Measurements from ENCODE around the gene LRP5. TPM values are rescaled to one million over a fixed set of nuclear protein-coding genes. Genes with fewer than 3 reads are reported as not detected.
A peak's percentile ranks its signal among the peaks of the same experiment; 100 is the strongest.

LRP5 gene
- polyA plus RNA-seq, 1 donor: 109 TPM

GRCh38 chr11:68308068-68308467 lies 4.3 kb upstream of the LRP5 start:
- H3K4me1 ChIP-seq (ENCODE audit: control insufficient read depth, insufficient read depth, low read length): peaks cover 24% of the 10 kb centered on the region
- no CpG with 5 or more reads among the region's 11 CpGs for WGBS (ENCODE audit: insufficient coverage, low lambda C conversion rate)
- no peak for DNase-seq
- H3K9me3 ChIP-seq (ENCODE audit: control insufficient read depth, low read depth, low read length): peaks cover 4% of the 10 kb centered on the region
- no peaks in the 10 kb centered on the region for H3K27me3 ChIP-seq (ENCODE audit: control insufficient read depth, insufficient read depth, low read length)
- H3K4me3 ChIP-seq (ENCODE audit: low read length): no peak overlapping the region
- H3K36me3 ChIP-seq (ENCODE audit: control insufficient read depth, insufficient read depth, low read length): no peaks in the 10 kb centered on the region
- H3K27ac ChIP-seq (ENCODE audit: low read length): no peak overlapping the region

GRCh38 chr11:68309621-68310185 lies 2.7 kb upstream of the LRP5 start:
- H3K9me3 ChIP-seq (ENCODE audit: control insufficient read depth, low read depth, low read length): no peaks in the 10 kb centered on the region
- 49% methylated on average over 2 of the region's 2 CpGs for WGBS (ENCODE audit: insufficient coverage, low lambda C conversion rate)
- peaks cover 29% of the 10 kb centered on the region for H3K4me1 ChIP-seq (ENCODE audit: control insufficient read depth, insufficient read depth, low read length)
- peak overlapping the region; percentile 73 for H3K27ac ChIP-seq (ENCODE audit: low read length)
- peak in 1 of 2 donors; percentile 78 for DNase-seq
- no peak overlapping the region for H3K4me3 ChIP-seq (ENCODE audit: low read length)
- H3K27me3 ChIP-seq (ENCODE audit: control insufficient read depth, insufficient read depth, low read length): no peaks in the 10 kb centered on the region
- no peaks in the 10 kb centered on the region for H3K36me3 ChIP-seq (ENCODE audit: control insufficient read depth, insufficient read depth, low read length)

GRCh38 chr11:68311160-68312116 lies 953 bp upstream of the LRP5 start:
- peak in 1 of 2 donors; percentile 25 for DNase-seq
- H3K36me3 ChIP-seq (ENCODE audit: control insufficient read depth, insufficient read depth, low read length): no peaks in the 10 kb centered on the region
- 52% methylated on average over 3 of the region's 25 CpGs for WGBS (ENCODE audit: insufficient coverage, low lambda C conversion rate)
- H3K4me3 ChIP-seq (ENCODE audit: low read length): peak overlapping the region; percentile 29
- H3K27ac ChIP-seq (ENCODE audit: low read length): peak overlapping the region; percentile 88
- H3K9me3 ChIP-seq (ENCODE audit: control insufficient read depth, low read depth, low read length): no peaks in the 10 kb centered on the region
- peaks cover 43% of the 10 kb centered on the region for H3K4me1 ChIP-seq (ENCODE audit: control insufficient read depth, insufficient read depth, low read length)
- H3K27me3 ChIP-seq (ENCODE audit: control insufficient read depth, insufficient read depth, low read length): no peaks in the 10 kb centered on the region

GRCh38 chr11:68312780-68313573 lies 586 bp downstream of the LRP5 start:
- peak overlapping the region; percentile 93 for H3K27ac ChIP-seq (ENCODE audit: low read length)
- no peaks in the 10 kb centered on the region for H3K9me3 ChIP-seq (ENCODE audit: control insufficient read depth, low read depth, low read length)
- peak in 1 of 2 donors; percentile 37 for DNase-seq
- no CpG with 5 or more reads among the region's 102 CpGs for WGBS (ENCODE audit: insufficient coverage, low lambda C conversion rate)
- peaks cover 53% of the 10 kb centered on the region for H3K4me1 ChIP-seq (ENCODE audit: control insufficient read depth, insufficient read depth, low read length)
- no peaks in the 10 kb centered on the region for H3K36me3 ChIP-seq (ENCODE audit: control insufficient read depth, insufficient read depth, low read length)
- peak overlapping the region; percentile 92 for H3K4me3 ChIP-seq (ENCODE audit: low read length)
- H3K27me3 ChIP-seq (ENCODE audit: control insufficient read depth, insufficient read depth, low read length): no peaks in the 10 kb centered on the region

- peaks cover 53% of the 10 kb centered on the region for H3K4me1 ChIP-seq (ENCODE audit: control insufficient read depth, insufficient read depth, low read length)
- peak overlapping the region; percentile 93 for H3K27ac ChIP-seq (ENCODE audit: low read length)
- DNase-seq: peak in 1 of 2 donors; percentile 61
- H3K36me3 ChIP-seq (ENCODE audit: control insufficient read depth, insufficient read depth, low read length): no peaks in the 10 kb centered on the region
- peak overlapping the region; percentile 92 for H3K4me3 ChIP-seq (ENCODE audit: low read length)
- no CpG with 5 or more reads among the region's 19 CpGs for WGBS (ENCODE audit: insufficient coverage, low lambda C conversion rate)
- H3K27me3 ChIP-seq (ENCODE audit: control insufficient read depth, insufficient read depth, low read length): no peaks in the 10 kb centered on the region
- no peaks in the 10 kb centered on the region for H3K9me3 ChIP-seq (ENCODE audit: control insufficient read depth, low read depth, low read length)
Observed at GRCh38 chr11:68313574-68314202, 1.3 kb downstream of the LRP5 start.

- H3K36me3 ChIP-seq (ENCODE audit: control insufficient read depth, insufficient read depth, low read length): no peaks in the 10 kb centered on the region
- H3K4me3 ChIP-seq (ENCODE audit: low read length): peak overlapping the region; percentile 92
- no peaks in the 10 kb centered on the region for H3K27me3 ChIP-seq (ENCODE audit: control insufficient read depth, insufficient read depth, low read length)
- peak overlapping the region; percentile 93 for H3K27ac ChIP-seq (ENCODE audit: low read length)
- no peaks in the 10 kb centered on the region for H3K9me3 ChIP-seq (ENCODE audit: control insufficient read depth, low read depth, low read length)
- peak in 1 of 2 donors; percentile 64 for DNase-seq
- 0% methylated on average over 1 of the region's 27 CpGs for WGBS (ENCODE audit: insufficient coverage, low lambda C conversion rate)
- H3K4me1 ChIP-seq (ENCODE audit: control insufficient read depth, insufficient read depth, low read length): peaks cover 52% of the 10 kb centered on the region
Observed at GRCh38 chr11:68314203-68315170, 2.1 kb downstream of the LRP5 start.

GRCh38 chr11:68315171-68315920 lies 3.0 kb downstream of the LRP5 start:
- DNase-seq: peak; percentile 70 to 90
- Histone ChIP-seq H3K4me3 (ENCODE audit: low read length) (peak overlapping the region; percentile 92), H3K4me1 (ENCODE audit: control insufficient read depth, insufficient read depth, low read length) (peaks cover 45% of the 10 kb centered on the region), H3K9me3 (ENCODE audit: control insufficient read depth, low read depth, low read length) (no peaks in the 10 kb centered on the region), H3K36me3 (ENCODE audit: control insufficient read depth, insufficient read depth, low read length) (no peaks in the 10 kb centered on the region), H3K27me3 (ENCODE audit: control insufficient read depth, insufficient read depth, low read length) (no peaks in the 10 kb centered on the region), H3K27ac (ENCODE audit: low read length) (peak overlapping the region; percentile 93)
- no CpG with 5 or more reads among the region's 19 CpGs for WGBS (ENCODE audit: insufficient coverage, low lambda C conversion rate)

- H3K27ac ChIP-seq (ENCODE audit: low read length): no peak overlapping the region
Observed at GRCh38 chr11:68317147-68317785, 4.9 kb downstream of the LRP5 start.

More at GRCh38 chr11:68317147-68317785, 4.9 kb downstream of the LRP5 start:
- Histone ChIP-seq H3K4me3 (ENCODE audit: low read length) (no peak overlapping the region), H3K9me3 (ENCODE audit: control insufficient read depth, low read depth, low read length) (no peaks in the 10 kb centered on the region), H3K4me1 (ENCODE audit: control insufficient read depth, insufficient read depth, low read length) (peaks cover 52% of the 10 kb centered on the region), H3K27me3 (ENCODE audit: control insufficient read depth, insufficient read depth, low read length) (no peaks in the 10 kb centered on the region), H3K36me3 (ENCODE audit: control insufficient read depth, insufficient read depth, low read length) (no peaks in the 10 kb centered on the region)
- WGBS (ENCODE audit: insufficient coverage, low lambda C conversion rate): no CpG with 5 or more reads among the region's 15 CpGs
- no peak for DNase-seq

All from large intestine (tissue), 3 donors.